H1 (cell line): ENCODE measurements around the gene IFRD1. TPM values are rescaled to one million over a fixed set of nuclear protein-coding genes. Genes with fewer than 3 reads are reported as not detected.

Source experiments
- CTCF ChIA-PET: fragments of 300-600 bp; sonication (Branson Sonifier 250); formaldehyde crosslinking; loops from one replicate; lab custom pipeline; 2021; ENCODE audit not compliant: partially characterized antibody; lab: Charles Lee
- POLR2A ChIA-PET: fragments of 300-600 bp; sonication (Branson Sonifier 250); formaldehyde crosslinking; loops from one replicate; lab custom pipeline; 2021; ENCODE audit warnings: inconsistent platforms; ENCODE audit not compliant: partially characterized antibody; lab: Charles Lee
- DNase-seq, 2 experiments: peaks; one replicate each; pipeline versions ENCODE4 v3.0.0 to v3.0.0-alpha.2; 2010 to 2022; ENCODE audit warnings: low spot score in 2 of 2, low read depth in 1 of 2, mixed read lengths in 1 of 2
- FAIRE-seq: peaks from 2 replicates; lab custom pipeline; 2011; peaks lifted over from hg19 to GRCh38; lab: Jason Lieb, UNC
- H2AFZ ChIP-seq: 2 replicates; pipeline ENCODE4 v1.8.1; 2012; ENCODE audit warnings: low read length, inconsistent platforms
- H2AK5ac ChIP-seq: 2 replicates; pipeline ENCODE4 v1.6.1; 2013; ENCODE audit warnings: low read depth, low read length
- H2BK120ac ChIP-seq: replicated peaks from 2 replicates; pipeline ENCODE3; 2013; ENCODE audit warnings: low read depth, low read length, inconsistent platforms
- H2BK12ac ChIP-seq: 2 replicates; pipeline ENCODE4 v1.6.1; 2013; ENCODE audit warnings: low read depth, low read length
- H2BK15ac ChIP-seq: 2 replicates; pipeline ENCODE4 v1.6.1; 2013; ENCODE audit warnings: low read length
- H2BK20ac ChIP-seq: 2 replicates; pipeline ENCODE4 v1.6.1; 2013; ENCODE audit warnings: low read length
- H2BK5ac ChIP-seq: 2 replicates; pipeline ENCODE4 v1.6.1; 2013; ENCODE audit warnings: low read depth, low read length
- H3K14ac ChIP-seq: 2 replicates; pipeline ENCODE4 v1.6.1; 2013; ENCODE audit warnings: inconsistent platforms; ENCODE audit not compliant: insufficient read length
- H3K18ac ChIP-seq: 2 replicates; pipeline ENCODE4 v1.6.1; 2013; ENCODE audit warnings: low read length; ENCODE audit errors: extremely low read depth
- H3K23ac ChIP-seq: 2 replicates; pipeline ENCODE4 v1.6.1; 2013; ENCODE audit warnings: inconsistent platforms; ENCODE audit not compliant: insufficient read length
- H3K23me2 ChIP-seq: 2 replicates; pipeline ENCODE4 v1.6.1; 2013; ENCODE audit warnings: low read depth, low read length
- H3K27ac ChIP-seq: 2 replicates; pipeline ENCODE4 v1.6.1; 2011; ENCODE audit warnings: low read depth, low read length, inconsistent platforms
- H3K27me3 ChIP-seq, 4 experiments: replicated peaks in 1 of 4; 1 replicate in 1 of 4; 2 replicates in 3 of 4; pipeline versions ENCODE4 v1.6.1 to v1.8.1; 2011 to 2013; ENCODE audit warnings: low read length in 3 of 4, mild to moderate bottlenecking in 3 of 4, inconsistent platforms in 2 of 4, mixed read lengths in 2 of 4, moderate library complexity in 1 of 4; ENCODE audit not compliant: control insufficient read depth in 3 of 4, insufficient read depth in 3 of 4; ENCODE audit errors: extremely low read depth in 1 of 4
- H3K36me3 ChIP-seq, 4 experiments: 2 replicates each; pipeline versions ENCODE4 v1.6.1 to v1.8.1; 2011 to 2013; ENCODE audit warnings: mild to moderate bottlenecking in 4 of 4, low read length in 3 of 4, moderate library complexity in 2 of 4, control low read depth in 1 of 4, inconsistent platforms in 1 of 4; ENCODE audit not compliant: insufficient read depth in 4 of 4, control insufficient read depth in 2 of 4
- H3K4ac ChIP-seq: replicated peaks from 2 replicates; pipeline ENCODE3; 2013; ENCODE audit warnings: low read length, low read depth, mixed read lengths, inconsistent platforms; ENCODE audit not compliant: insufficient read length
- H3K4me1 ChIP-seq, 4 experiments: replicated peaks in 1 of 4; 1 replicate in 1 of 4; 2 replicates in 3 of 4; pipeline versions ENCODE4 v1.6.1 to v1.8.1; 2011 to 2013; ENCODE audit warnings: low read length in 3 of 4, inconsistent platforms in 2 of 4, mixed read lengths in 1 of 4; ENCODE audit not compliant: insufficient read depth in 4 of 4, control insufficient read depth in 3 of 4
- H3K4me2 ChIP-seq, 2 experiments: 2 replicates each; pipeline versions ENCODE4 v1.6.1 to v1.8.1; 2011 to 2013; ENCODE audit warnings: low read depth in 2 of 2, low read length in 2 of 2, control low read depth in 1 of 2, inconsistent platforms in 1 of 2, mild to moderate bottlenecking in 1 of 2; ENCODE audit not compliant: insufficient read depth in 1 of 2
- H3K4me3 ChIP-seq, 4 experiments: fragments of 200-600, 300-600 bp in 1 of 4; sonication (generic), shearing (Covaris generic), sonication (Bioruptor Twin) in 1 of 4; 2 replicates each; pipeline versions ENCODE4 v1.5.1 to v1.8.1; 2011 to 2016; ENCODE audit warnings: low read length in 4 of 4, low read depth in 3 of 4, control low read depth in 2 of 4, inconsistent platforms in 2 of 4, mild to moderate bottlenecking in 2 of 4, mixed read lengths in 1 of 4, moderate library complexity in 1 of 4; ENCODE audit not compliant: insufficient read depth in 2 of 4; ENCODE audit errors: extremely low read depth in 1 of 4
- H3K56ac ChIP-seq: replicated peaks from 2 replicates; pipeline ENCODE3; 2013; ENCODE audit warnings: low read depth, mild to moderate bottlenecking, mixed read lengths, low read length, inconsistent platforms; ENCODE audit not compliant: insufficient read length
- H3K79me1 ChIP-seq: 2 replicates; pipeline ENCODE4 v1.6.1; 2013; ENCODE audit warnings: low read depth, low read length, control low read depth
- H3K79me2 ChIP-seq, 2 experiments: 2 replicates each; pipeline versions ENCODE4 v1.6.1 to v1.8.1; 2012 to 2013; ENCODE audit warnings: low read length in 2 of 2, mild to moderate bottlenecking in 2 of 2, inconsistent platforms in 1 of 2; ENCODE audit not compliant: insufficient read depth in 2 of 2, control insufficient read depth in 1 of 2
- H3K9ac ChIP-seq, 4 experiments: replicated peaks in 1 of 4; 1 replicate in 1 of 4; 2 replicates in 3 of 4; pipeline versions ENCODE4 v1.6.1 to v1.8.1; 2011 to 2013; ENCODE audit warnings: low read depth in 3 of 4, low read length in 3 of 4, control low read depth in 2 of 4, mild to moderate bottlenecking in 2 of 4, moderate library complexity in 2 of 4, inconsistent platforms in 1 of 4; ENCODE audit errors: extremely low read depth in 1 of 4
- H3K9me3 ChIP-seq, 2 experiments: 2 replicates each; pipeline versions ENCODE4 v1.6.1 to v1.8.1; 2012 to 2013; ENCODE audit warnings: mild to moderate bottlenecking in 2 of 2, moderate library complexity in 2 of 2, control low read depth in 1 of 2, inconsistent platforms in 1 of 2, low read depth in 1 of 2, low read length in 1 of 2, mixed read lengths in 1 of 2; ENCODE audit not compliant: insufficient read depth in 2 of 2
- H4K20me1 ChIP-seq, 2 experiments: replicated peaks in 1 of 2; 2 replicates each; pipeline versions ENCODE3 to v1.8.1; 2011 to 2013; ENCODE audit warnings: inconsistent platforms in 2 of 2, low read length in 2 of 2, mild to moderate bottlenecking in 1 of 2; ENCODE audit not compliant: insufficient read depth in 2 of 2, control insufficient read depth in 1 of 2
- H4K5ac ChIP-seq: 2 replicates; pipeline ENCODE4 v1.6.1; 2013; ENCODE audit warnings: low read length, low read depth, mixed read lengths, inconsistent platforms; ENCODE audit not compliant: insufficient read length
- H4K8ac ChIP-seq: 2 replicates; pipeline ENCODE4 v1.8.0; 2013; ENCODE audit warnings: mild to moderate bottlenecking, moderate library complexity, low read length, inconsistent platforms; ENCODE audit not compliant: insufficient read depth; ENCODE audit errors: extremely low read depth
- H4K91ac ChIP-seq: replicated peaks from 2 replicates; pipeline ENCODE3; 2013; ENCODE audit warnings: low read length, mixed read lengths, inconsistent platforms; ENCODE audit not compliant: insufficient read length
- BRCA1 ChIP-seq: IDR thresholded peaks from 2 replicates; pipeline ENCODE4 v1.6.1; 2012; ENCODE audit warnings: low read depth, low read length, improper control_type of control experiment
- EP300 ChIP-seq, 2 experiments: IDR thresholded peaks; 1 replicate in 1 of 2; 2 replicates in 1 of 2; pipeline ENCODE4 v1.6.1; 2011 to 2012; ENCODE audit warnings: low read depth in 2 of 2, low read length in 2 of 2, mild to moderate bottlenecking in 2 of 2, borderline replicate concordance in 1 of 2, inconsistent platforms in 1 of 2, moderate library complexity in 1 of 2
- GTF2F1 ChIP-seq: IDR thresholded peaks from 2 replicates; pipeline ENCODE4 v1.6.1; 2012; ENCODE audit warnings: low read depth, low read length, improper control_type of control experiment, borderline replicate concordance
- HDAC6 ChIP-seq: IDR thresholded peaks from one replicate; pipeline ENCODE4 v1.7.1; 2012; ENCODE audit warnings: low read depth, mild to moderate bottlenecking, inconsistent platforms, low read length, moderate library complexity
- JUND ChIP-seq: IDR thresholded peaks from 2 replicates; pipeline ENCODE4 v1.6.1; 2011; ENCODE audit warnings: mild to moderate bottlenecking, improper control_type of control experiment, low read length
- KDM1A ChIP-seq: fragments of 200-600, 300-600 bp; sonication (generic); IDR thresholded peaks from 2 replicates; pipeline ENCODE4 v1.7.1; 2016; ENCODE audit warnings: mild to moderate bottlenecking, low read length, borderline replicate concordance
- PHF8 ChIP-seq: fragments of 200-600 bp; sonication (generic); conservative IDR thresholded peaks from 2 replicates; pipeline ENCODE4 v1.7.1; 2012; ENCODE audit warnings: low read depth, mild to moderate bottlenecking, inconsistent platforms, low read length, moderate library complexity
- POLR2AphosphoS5 ChIP-seq: IDR thresholded peaks from 2 replicates; pipeline ENCODE4 v1.6.1; 2011; ENCODE audit warnings: low read depth, low read length
- RAD21 ChIP-seq, 2 experiments: IDR thresholded peaks in 1 of 2; conservative IDR thresholded peaks in 1 of 2; 2 replicates each; pipeline ENCODE4 v1.6.1; 2011; ENCODE audit warnings: low read depth in 2 of 2, low read length in 2 of 2, improper control_type of control experiment in 1 of 2, inconsistent platforms in 1 of 2, mild to moderate bottlenecking in 1 of 2, moderate library complexity in 1 of 2
- SAP30 ChIP-seq: fragments of 300-600 bp; sonication (generic); IDR thresholded peaks from 2 replicates; pipeline ENCODE4 v1.7.1; 2012; ENCODE audit warnings: low read length, moderate library complexity, mild to moderate bottlenecking, inconsistent platforms; ENCODE audit not compliant: insufficient read depth, insufficient replicate concordance
- SIRT6 ChIP-seq: IDR thresholded peaks from one replicate; pipeline ENCODE4 v1.7.1; 2012; ENCODE audit warnings: low read length, inconsistent platforms
- TAF1 ChIP-seq: IDR thresholded peaks from 2 replicates; pipeline ENCODE4 v1.6.1; 2011; ENCODE audit warnings: mild to moderate bottlenecking, low read depth, low read length
- TBP ChIP-seq: IDR thresholded peaks from 2 replicates; pipeline ENCODE4 v1.6.1; 2011; ENCODE audit warnings: low read depth, low read length, improper control_type of control experiment
- TCF12 ChIP-seq: IDR thresholded peaks from 2 replicates; pipeline ENCODE4 v1.6.1; 2011; ENCODE audit warnings: low read depth, mild to moderate bottlenecking, low read length
- ZNF274 ChIP-seq: IDR thresholded peaks from 2 replicates; pipeline ENCODE4 v1.7.0; 2012; ENCODE audit warnings: low read length, borderline replicate concordance; ENCODE audit errors: extremely low read depth
- WGBS, 2 experiments: shearing (Covaris generic) in 1 of 2; methylation state at CpG; one replicate each; pipeline versions ENCODE4 v1.1.6 to v1.1.7; 2013 to 2015; ENCODE audit warnings: low lambda C conversion rate in 2 of 2, mixed read lengths in 2 of 2, inconsistent platforms in 1 of 2, low coverage in 1 of 2, missing lambda C conversion rate in 1 of 2; ENCODE audit not compliant: insufficient replicate concordance in 2 of 2, insufficient coverage in 1 of 2, insufficient read length in 1 of 2; ENCODE audit errors: extremely low coverage in 1 of 2, missing lambda C conversion rate in 1 of 2; 5-methylcytosine and 5-hydroxymethylcytosine counted together
- polyA plus RNA-seq, 7 experiments: library from polyadenylated mRNA; depleted of rRNA in 3 of 7; stranded (reverse) in 5 of 7; unstranded in 2 of 7; fragments of >200 nt in 5 of 7; fragments of 200-250 nt in 2 of 7; gene quantifications; 1 replicate in 5 of 7; 2 replicates in 1 of 7; 4 replicates in 1 of 7; pipeline versions ENCODE4 v1.2.1 to v1.2.3, GENCODE V29; 2011 to 2013; ENCODE audit warnings: missing spikeins in 2 of 7, mixed read lengths in 2 of 7
- total RNA-seq: library from RNA; stranded (reverse); fragmentation: NEBNext Ultra II Directional; extraction: Animal tissue kit (Norgen Biotek cat#: 25700); gene quantifications from 2 replicates; pipeline ENCODE4 v1.2.1, GENCODE V29; 2021

The IFRD1 gene
- total and polyA plus RNA-seq, 2 of the 8 experiments (the other 6 are each of a cell fraction or from before 2014, with no cell fraction given), result 23.0 to 50.4 TPM

DNA sequence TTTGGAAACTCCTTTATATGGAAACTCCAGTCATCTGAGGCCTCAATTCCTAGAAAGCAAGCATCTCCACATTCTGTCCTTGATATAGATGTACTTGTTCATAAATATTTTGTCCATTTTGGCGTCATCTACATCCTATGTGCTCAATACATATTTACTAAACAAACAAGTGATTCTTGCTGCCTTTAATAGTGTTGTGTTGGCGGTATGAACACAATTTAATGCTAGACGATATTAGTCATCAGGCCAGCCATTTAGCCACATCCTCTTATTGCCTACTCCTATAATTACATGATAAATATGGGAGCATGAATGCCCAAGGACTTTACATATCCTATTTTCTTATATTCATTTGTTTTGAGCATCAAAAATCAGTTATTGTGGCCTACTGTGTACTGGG lies 18.5 kb upstream of the IFRD1 start:
- H2AFZ ChIP-seq, result no peak overlapping the region
- H2BK20ac ChIP-seq, result no peak overlapping the region
- FAIRE-seq (no peak), DNase-seq (no peak)
- H2AK5ac ChIP-seq, result no peak overlapping the region
- no peak overlapping the region for H3K18ac ChIP-seq
- H4K91ac ChIP-seq, result no peak overlapping the region
- no peak overlapping the region for H4K5ac ChIP-seq
- H2BK120ac ChIP-seq, result no peak overlapping the region
- no peak overlapping the region for H3K27ac ChIP-seq
- no peak overlapping the region for H3K14ac ChIP-seq
- H2BK15ac ChIP-seq, result no peak overlapping the region
- no peak overlapping the region for H3K56ac ChIP-seq
- no peak overlapping the region for H2BK5ac ChIP-seq
- no peak overlapping the region for H4K8ac ChIP-seq
- no peaks in the 10 kb centered on the region for H3K9me3 ChIP-seq
- no peak overlapping the region for H3K9ac ChIP-seq
- CTCF ChIA-PET, result no interaction called here
- 88% methylated on average over 3 of the region's 3 CpGs; no CpG with 5 or more reads in 1 of the 2 experiments for WGBS, 2 experiments
- H3K23ac ChIP-seq, result no peak overlapping the region
- H3K36me3 ChIP-seq, result no peaks in the 10 kb centered on the region
- no peaks in the 10 kb centered on the region for H3K27me3 ChIP-seq
- H3K4ac ChIP-seq, result no peak overlapping the region
- H3K4me3 ChIP-seq, result no peak overlapping the region
- H3K4me2 ChIP-seq, result no peak overlapping the region
- H3K79me2 ChIP-seq, result no peaks in the 10 kb centered on the region
- no peaks in the 10 kb centered on the region for H3K79me1 ChIP-seq
- H4K20me1 ChIP-seq, result no peaks in the 10 kb centered on the region
- H3K4me1 ChIP-seq, result peaks cover 0 to 5% (median 0%) of the 10 kb centered on the region in 4 experiments; a peak in 1 of 7 replicates
- no peaks in the 10 kb centered on the region for H3K23me2 ChIP-seq
- H2BK12ac ChIP-seq, result no peak overlapping the region
- POLR2A ChIA-PET, result interaction anchor here (1.2 kb wide), 1 partner anchor 10 kb away, joined by 3 read pairs; no protein-coding TSS in a partner anchor
- TF ChIP-seq KDM1A (no peak), TAF1 (no peak), EP300 (IDR thresholded peaks at IDR 0.05; ENCODE audit: borderline replicate concordance in 1 of 2, low read depth in 2 of 2, low read length in 2 of 2) (no peak), JUND (no peak), TBP (no peak), SAP30 (no peak), TCF12 (no peak), PHF8 (no peak), SIRT6 (no peak), ZNF274 (no peak), GTF2F1 (no peak), RAD21 (IDR thresholded peaks at IDR 0.05 in 1 of 2, conservative IDR thresholded peaks at IDR 0.05 in 1 of 2; ENCODE audit: low read depth in 2 of 2, low read length in 2 of 2) (no peak), BRCA1 (no peak), HDAC6 (no peak), POLR2AphosphoS5 (no peak)
